ENCODE data around the gene SPRR3. TPM values are rescaled to one million over a fixed set of nuclear protein-coding genes. Genes with fewer than 3 reads are reported as not detected.

SPRR3 gene
- polyA plus RNA-seq, 4 donors = 0.18 to 0.49 TPM; not detected in 2

DNA sequence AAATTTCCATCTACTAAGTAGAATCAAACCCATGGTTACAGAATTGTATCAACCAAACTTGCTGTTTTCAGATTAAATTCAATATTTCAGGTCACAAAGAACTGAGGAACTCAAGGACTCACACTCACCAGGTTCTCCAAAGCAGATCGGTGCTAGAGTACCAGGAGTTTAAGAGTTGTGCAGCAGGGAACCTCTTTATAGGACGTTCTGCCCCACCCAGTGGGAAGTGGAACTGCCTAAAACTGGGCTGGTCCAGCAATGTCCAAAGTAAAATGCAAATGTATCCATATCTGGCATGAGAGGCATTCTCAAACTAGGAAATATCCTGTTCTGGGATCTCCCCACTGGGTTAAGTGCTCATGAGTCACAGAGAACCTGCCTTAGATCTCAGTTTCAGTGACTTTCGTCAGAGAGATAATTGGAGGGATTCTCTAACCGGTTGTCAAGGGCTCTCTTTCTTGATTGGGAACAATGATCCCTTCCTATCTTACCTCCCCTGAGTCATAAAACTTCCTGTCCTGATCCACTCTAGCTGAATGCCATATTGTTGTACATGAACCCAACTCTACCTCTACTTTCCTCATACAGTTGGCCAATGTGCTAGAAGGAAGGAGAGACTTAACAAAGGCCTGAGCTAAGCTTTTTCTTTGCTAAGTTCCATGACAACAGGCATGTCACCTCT is 39.5 kb downstream of the SPRR3 start, which contains the start of gene SPRR2D:
SPRR2D (minus strand) TSS at position 171 of the 682 bp plus-strand sequence. CDS start 774 bp downstream, outside the sequence.
- no peak for DNase-seq (ENCODE audit: low read depth in 4 of 4, low spot score in 3 of 4)

GRCh38 chr1:153049211-153049610 is 47.7 kb downstream of the SPRR3 start:
- DNase-seq (ENCODE audit: low read depth in 4 of 4, low spot score in 3 of 4) = no peak

Other genes starting within 250 kb of the SPRR3 start
- gene KPRP, start 243.7 kb upstream of the SPRR3 start, polyA plus RNA-seq (ENCODE audit: insufficient read length in 4 of 4) = not detected
- not detected for gene LCE1F, start 226.6 kb upstream of the SPRR3 start, polyA plus RNA-seq (ENCODE audit: insufficient read length in 4 of 4)
- gene LCE1E, start 215.5 kb upstream of the SPRR3 start, polyA plus RNA-seq (ENCODE audit: insufficient read length in 4 of 4) = not detected
- gene LCE1D, start 205.0 kb upstream of the SPRR3 start, polyA plus RNA-seq (ENCODE audit: insufficient read length in 4 of 4) = not detected
- gene LCE1C, start 195.1 kb upstream of the SPRR3 start, polyA plus RNA-seq (ENCODE audit: insufficient read length in 4 of 4) = not detected
- gene LCE1B, start 189.8 kb upstream of the SPRR3 start, polyA plus RNA-seq (ENCODE audit: insufficient read length in 4 of 4) = not detected
- gene LCE1A, start 174.3 kb upstream of the SPRR3 start, polyA plus RNA-seq (ENCODE audit: insufficient read length in 4 of 4) = not detected
- gene LCE6A, start 158.9 kb upstream of the SPRR3 start, polyA plus RNA-seq (ENCODE audit: insufficient read length in 4 of 4) = not detected
- not detected for gene LCE7A, start 141.8 kb upstream of the SPRR3 start, polyA plus RNA-seq (ENCODE audit: insufficient read length in 4 of 4)
- gene SMCP, start 123.4 kb upstream of the SPRR3 start, polyA plus RNA-seq (ENCODE audit: insufficient read length in 4 of 4) = not detected
- gene IVL, start 93.2 kb upstream of the SPRR3 start, polyA plus RNA-seq (ENCODE audit: insufficient read length in 4 of 4) = under 1 TPM in 3 of 4 donors, not detected in 1; 0.24 to 0.67 (median 0.55) TPM
- gene SPRR5, start 54.5 kb upstream of the SPRR3 start, polyA plus RNA-seq (ENCODE audit: insufficient read length in 4 of 4) = not detected
- gene SPRR4, start 31.1 kb upstream of the SPRR3 start, polyA plus RNA-seq (ENCODE audit: insufficient read length in 4 of 4) = not detected
- gene SPRR1A, start 17.7 kb upstream of the SPRR3 start, polyA plus RNA-seq (ENCODE audit: insufficient read length in 4 of 4) = under 1 TPM in 1 of 4 donors, not detected in 3; 0.21 TPM
- gene SPRR1B, start 29.5 kb downstream of the SPRR3 start, polyA plus RNA-seq (ENCODE audit: insufficient read length in 4 of 4) = not detected
- gene SPRR2D, start 39.4 kb downstream of the SPRR3 start, polyA plus RNA-seq (ENCODE audit: insufficient read length in 4 of 4) = not detected
- under 1 TPM in 1 of 4 donors, not detected in 3; 0.09 TPM for gene SPRR2A, start 55.8 kb downstream of the SPRR3 start, polyA plus RNA-seq (ENCODE audit: insufficient read length in 4 of 4)
- gene SPRR2B, start 69.9 kb downstream of the SPRR3 start, polyA plus RNA-seq (ENCODE audit: insufficient read length in 4 of 4) = under 1 TPM in 1 of 4 donors, not detected in 3; 0.17 TPM
- gene SPRR2E, start 92.8 kb downstream of the SPRR3 start, polyA plus RNA-seq (ENCODE audit: insufficient read length in 4 of 4) = not detected
- not detected for gene SPRR2F, start 111.8 kb downstream of the SPRR3 start, polyA plus RNA-seq (ENCODE audit: insufficient read length in 4 of 4)
- gene SPRR2G, start 149.1 kb downstream of the SPRR3 start, polyA plus RNA-seq (ENCODE audit: insufficient read length in 4 of 4) = not detected
- gene LELP1, start 201.7 kb downstream of the SPRR3 start, polyA plus RNA-seq (ENCODE audit: insufficient read length in 4 of 4) = not detected
- gene PRR9, start 215.8 kb downstream of the SPRR3 start, polyA plus RNA-seq (ENCODE audit: insufficient read length in 4 of 4) = not detected

All from right renal pelvis (tissue), 4 donors.